ENCODE data around the gene AMOTL2.

The AMOTL2 gene

DNA sequence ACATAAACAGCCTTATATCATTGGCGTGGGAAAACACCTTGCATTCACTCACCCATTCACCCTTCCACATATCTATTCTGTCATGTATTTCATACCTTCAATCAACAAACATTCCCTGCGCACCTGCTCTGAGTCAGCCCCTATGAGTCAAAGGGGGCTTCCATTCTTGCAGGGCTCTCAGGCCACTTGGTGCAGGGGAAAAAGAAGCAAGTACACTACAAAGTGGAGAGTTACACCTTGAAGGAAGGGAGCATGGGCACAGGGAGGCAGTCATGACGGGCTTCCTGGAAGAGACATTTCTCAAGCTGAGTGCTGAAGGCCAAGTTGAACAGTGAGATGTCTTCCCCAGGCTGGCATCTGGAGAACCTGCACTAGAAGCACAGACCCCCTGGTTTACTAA, 4.6 kb upstream of the AMOTL2 start:
- DNase-seq (ENCODE audit: low read depth in 2 of 2), result no peak

DNA sequence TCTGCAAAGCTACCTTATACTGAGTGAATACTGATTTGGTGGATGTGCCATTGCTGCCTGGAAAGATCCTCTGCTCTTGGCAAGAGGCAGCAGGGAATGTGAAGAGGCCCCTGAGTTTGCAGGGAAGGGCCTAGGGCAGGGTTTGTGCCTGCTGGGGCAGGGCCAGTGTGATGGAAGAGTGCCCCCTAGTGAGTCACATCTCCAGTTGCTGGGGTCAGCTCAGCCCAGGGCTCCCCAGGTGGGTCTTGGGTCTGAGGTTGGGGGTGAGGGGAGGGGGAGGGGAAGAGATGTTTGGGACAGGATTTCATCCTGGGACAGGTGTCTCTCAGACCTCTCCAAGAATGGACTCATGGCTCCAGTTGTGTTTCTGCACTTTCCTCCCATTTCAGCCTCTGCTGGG, 4.1 kb upstream of the AMOTL2 start:
- no peak for DNase-seq (ENCODE audit: low read depth in 2 of 2)

DNA sequence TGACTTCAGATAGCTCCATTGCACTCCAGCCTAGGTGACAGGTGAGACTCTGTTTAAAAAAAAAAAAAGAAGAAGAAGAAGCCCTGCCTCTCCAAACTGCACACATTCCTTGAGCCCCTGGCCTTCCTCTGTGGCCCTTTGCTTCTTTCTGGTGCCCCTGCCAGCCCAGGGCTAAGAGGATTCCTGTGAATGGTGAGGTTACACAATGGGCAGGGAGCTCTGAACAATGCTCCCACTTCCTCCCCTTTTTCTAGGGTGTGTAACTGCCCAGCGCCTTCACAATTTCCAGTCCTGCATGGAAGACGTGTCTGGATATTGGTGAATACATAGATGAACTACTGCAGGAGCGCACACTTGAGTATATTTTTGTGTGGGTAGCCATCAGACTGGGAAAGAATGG, 3.6 kb upstream of the AMOTL2 start:
- no peak for DNase-seq (ENCODE audit: low read depth in 2 of 2)

DNA sequence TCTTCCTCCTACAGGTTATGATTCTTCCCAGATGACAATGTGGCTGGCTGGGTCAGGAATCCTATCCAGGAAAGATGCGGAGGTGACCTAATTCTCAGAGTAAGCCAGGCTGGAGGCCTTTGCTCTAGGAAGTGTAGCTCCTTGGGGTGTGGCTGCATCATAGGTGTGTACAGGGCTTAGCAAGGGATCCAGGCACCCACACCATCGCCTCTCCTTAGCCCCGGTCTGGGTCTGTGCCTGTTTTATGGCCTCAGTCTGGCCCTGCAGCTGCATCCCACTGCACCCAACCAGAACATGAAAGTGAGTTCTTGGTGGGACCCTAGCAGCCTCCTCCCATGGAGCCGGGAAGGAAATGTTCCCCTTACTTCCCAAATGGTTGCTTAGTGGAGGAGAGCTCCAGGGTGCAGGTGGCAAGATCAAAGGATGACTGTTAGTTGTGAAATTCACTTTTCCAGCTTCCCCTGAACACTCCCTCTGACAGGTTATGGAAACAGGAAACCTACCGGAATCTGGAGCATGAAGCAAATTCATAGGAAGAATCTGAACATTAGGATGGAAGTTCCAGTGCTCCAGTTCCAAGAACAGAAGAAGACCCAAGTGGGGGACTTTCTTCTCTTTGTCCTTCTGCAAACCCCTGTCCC, 2.7 kb upstream of the AMOTL2 start:
- DNase-seq (ENCODE audit: low read depth in 2 of 2), result no peak

DNA sequence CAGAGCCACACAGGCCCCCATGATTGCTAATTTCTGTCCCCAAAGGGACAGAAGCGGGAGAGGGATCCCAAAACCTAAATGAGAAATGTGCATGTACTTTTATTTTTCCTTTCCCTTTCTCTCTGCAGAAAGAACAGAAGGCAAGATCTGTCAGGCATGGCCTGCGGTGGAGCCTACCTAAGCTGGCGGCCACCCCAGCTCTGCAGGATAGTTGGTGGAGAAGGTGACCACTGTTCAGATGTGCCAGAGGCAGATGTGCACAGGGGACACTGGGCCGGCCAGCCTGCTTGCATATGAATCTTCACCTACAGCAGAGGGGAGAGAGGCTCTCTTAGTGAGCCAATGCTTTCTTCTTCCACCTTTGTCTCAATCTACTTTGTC, 2.1 kb upstream of the AMOTL2 start:
- no peak for DNase-seq (ENCODE audit: low read depth in 2 of 2)

DNA sequence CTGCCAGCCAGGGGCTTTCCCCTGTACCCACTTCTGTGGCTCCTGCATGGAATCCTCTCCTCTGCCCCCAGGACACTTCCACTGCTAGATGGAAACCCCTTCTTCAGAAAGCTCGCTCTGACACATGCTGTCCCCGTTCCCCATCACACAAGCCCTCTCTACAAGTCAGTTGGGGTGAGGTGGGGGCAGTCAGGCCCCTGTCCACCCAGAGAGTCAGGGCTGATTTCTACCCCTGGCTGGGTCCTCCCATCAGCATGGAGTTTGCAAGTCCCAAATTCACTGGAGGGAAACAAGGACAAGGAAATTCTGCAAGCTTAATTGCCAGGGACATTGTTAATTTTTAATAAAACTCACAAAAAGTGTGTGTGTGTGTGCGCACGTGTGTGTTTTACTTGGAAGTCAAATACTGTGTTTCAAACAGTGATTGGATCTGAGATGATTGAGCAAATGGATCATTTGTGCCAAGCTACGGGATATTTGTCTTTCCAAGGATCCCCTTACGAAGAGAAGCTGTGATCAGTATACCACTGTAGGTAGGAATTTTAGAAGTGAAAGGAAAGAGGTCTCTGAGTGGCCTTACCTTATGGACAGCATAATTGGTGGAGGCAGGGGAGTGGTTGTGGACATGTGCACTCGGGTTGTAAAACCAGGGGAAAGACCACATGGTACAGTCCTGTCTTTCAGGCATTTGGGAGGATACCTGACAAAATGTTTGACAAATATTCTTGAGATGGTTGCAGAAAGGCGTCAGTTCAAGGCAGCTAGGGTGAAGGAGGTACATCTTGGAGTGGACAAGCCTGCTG, 1.5 kb upstream of the AMOTL2 start:
- no peak for DNase-seq (ENCODE audit: low read depth in 2 of 2)

DNA sequence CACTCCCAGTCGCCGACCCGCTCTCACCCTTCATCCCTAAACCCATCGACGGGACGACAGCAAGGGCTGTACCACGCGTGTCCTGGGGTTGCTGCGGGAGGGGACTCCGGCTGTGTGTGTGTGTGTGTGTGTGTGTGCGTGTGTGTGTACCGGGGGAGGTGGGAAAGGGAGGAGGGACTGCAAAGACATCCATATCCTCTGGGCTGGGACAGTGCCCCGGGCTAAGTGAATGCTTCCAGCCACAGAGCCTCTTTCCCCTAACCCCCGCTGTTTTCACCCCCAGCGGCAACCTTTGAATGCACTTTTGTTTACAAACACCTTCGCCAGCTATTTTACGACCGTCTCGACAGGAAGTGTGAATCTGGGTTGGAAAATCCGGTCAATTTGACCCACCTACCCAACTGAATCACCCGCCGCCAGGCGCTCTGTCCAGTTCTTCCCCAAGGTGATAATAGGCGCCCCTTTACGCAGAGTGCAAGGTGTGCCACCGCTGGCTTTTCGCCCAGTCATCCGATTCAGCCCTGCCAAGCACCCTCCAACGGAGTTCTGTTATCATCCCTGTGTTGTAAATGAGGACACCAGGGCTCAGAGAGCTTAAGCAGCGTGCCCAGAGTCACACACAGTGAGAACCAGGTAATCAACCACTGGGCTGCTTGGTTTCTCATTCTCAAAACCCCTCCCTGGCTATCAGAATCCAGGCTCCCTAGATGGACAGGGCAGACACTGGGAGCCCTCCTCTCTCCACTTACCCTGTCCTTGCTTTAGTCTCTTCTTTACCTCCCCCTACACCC, 739 bp upstream of the AMOTL2 start:
- DNase-seq (ENCODE audit: low read depth in 2 of 2), result no peak

DNA sequence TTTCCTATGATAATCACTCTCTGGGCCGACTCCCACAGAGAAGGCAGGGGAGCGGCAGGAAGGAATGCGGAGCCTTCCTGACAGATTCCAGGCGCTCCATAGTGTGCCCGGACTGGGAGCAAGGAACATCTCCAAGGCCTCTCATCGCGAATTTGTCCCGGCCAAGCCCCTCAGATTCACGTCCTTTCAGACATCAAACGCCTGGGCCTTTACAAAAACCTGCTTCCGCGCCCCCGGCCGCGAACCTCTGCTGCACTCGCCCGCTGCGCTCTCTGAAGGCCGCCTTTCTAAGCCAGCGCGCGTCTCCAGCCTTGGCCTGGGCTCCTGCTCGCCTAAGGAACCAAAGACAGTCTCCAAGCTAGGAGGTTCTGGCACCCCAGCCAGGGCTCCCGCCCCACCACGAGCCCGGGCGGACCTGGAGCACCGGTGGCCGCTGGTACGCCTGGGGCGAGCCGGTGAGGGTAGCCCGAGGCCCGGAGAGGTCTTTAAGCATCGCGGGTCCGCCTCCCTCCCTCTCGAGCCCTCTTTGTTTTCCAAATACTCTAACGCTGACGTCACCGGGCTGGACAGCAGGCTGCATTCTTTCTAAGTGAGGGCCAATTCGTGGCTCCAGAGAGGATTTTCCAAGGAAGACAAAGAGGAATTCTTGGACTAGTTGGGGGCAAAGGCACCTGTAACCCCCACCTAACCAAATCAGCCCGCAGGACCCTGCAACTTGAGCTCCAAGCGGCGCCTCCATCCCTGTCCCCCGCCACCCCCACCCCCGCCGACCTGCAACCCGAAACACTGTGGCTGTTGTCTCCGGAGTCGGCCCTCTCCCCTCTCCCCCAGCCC, 759 bp downstream of the AMOTL2 start:
- DNase-seq (ENCODE audit: low read depth in 2 of 2), result no peak

DNA sequence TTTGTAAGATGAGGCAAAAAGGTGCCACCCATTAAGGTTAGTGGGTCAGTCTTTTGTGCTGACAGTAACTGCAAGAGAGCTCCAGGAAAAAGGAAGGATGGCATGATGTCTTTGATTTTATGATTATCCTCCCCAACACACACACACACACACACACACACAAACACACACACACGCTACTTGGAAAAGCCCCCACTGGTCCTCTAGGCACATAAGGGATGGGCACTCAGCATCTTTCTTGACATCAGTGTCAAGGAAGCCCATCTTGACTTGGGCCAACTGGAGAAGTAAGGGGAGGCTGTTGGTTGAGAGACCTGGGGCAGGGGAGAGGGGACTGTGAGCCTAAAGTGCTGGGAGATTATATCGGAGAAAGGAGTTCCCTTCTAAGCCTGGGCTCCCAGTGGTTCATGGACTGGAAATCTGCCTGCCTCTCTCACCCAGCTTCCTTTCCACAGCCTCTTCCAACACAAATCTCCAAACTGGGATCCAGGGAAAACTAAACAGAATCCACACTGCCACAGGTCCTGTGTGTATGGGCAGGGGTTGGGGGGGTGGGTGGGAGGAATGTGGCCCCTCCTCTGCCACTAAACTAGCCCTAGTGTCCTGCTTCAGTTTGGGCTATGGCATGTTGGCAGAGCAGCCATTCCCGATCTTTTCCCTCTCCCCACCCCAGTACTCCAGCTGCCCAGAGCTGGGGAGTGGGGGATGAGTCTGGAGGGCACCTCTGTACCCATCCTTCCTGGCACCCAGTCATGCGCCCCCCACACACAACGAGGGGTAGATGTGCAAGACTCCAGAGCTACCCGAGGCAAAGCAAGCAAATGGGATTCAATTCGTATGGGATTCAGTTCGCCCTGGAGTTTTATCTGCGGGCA, 1.6 kb downstream of the AMOTL2 start:
- DNase-seq (ENCODE audit: low read depth in 2 of 2), result no peak

DNA sequence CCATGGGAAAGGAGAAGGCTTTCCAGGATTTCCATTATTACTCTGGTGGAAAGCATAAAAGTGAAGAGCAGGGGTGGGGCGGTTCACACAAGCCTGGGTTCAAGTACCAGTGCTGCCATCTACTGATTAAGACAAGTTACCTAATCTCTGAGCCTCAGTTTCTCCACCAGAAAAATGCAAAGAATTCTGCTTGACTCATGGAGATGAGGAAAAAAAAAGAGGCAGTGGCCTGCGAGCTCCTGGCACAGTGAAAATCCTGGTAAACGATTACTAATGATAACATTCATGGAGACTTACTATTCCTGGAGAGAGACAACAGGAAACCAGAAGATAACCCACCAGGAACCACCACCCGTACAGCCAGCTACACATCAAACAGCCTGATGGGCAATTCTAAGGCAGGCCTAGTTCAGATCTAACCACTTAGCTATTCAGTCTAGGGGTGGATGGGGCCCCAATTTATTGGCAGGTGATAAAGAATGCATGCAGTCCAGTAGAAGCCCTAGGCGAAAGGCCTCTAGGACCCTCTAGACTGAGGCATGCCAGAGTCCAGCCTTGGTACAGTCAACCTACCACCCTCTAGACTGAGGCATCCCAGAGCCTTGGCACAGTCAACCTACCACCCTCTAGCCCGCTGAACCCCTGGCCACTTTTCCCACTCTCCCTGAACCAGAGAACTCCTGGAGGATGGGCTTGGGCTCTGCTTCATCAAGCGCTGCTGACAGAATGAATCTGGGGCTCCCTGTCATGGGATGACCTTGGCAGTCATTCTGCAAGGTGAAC, 2.5 kb downstream of the AMOTL2 start:
- DNase-seq (ENCODE audit: low read depth in 2 of 2), result no peak

DNA sequence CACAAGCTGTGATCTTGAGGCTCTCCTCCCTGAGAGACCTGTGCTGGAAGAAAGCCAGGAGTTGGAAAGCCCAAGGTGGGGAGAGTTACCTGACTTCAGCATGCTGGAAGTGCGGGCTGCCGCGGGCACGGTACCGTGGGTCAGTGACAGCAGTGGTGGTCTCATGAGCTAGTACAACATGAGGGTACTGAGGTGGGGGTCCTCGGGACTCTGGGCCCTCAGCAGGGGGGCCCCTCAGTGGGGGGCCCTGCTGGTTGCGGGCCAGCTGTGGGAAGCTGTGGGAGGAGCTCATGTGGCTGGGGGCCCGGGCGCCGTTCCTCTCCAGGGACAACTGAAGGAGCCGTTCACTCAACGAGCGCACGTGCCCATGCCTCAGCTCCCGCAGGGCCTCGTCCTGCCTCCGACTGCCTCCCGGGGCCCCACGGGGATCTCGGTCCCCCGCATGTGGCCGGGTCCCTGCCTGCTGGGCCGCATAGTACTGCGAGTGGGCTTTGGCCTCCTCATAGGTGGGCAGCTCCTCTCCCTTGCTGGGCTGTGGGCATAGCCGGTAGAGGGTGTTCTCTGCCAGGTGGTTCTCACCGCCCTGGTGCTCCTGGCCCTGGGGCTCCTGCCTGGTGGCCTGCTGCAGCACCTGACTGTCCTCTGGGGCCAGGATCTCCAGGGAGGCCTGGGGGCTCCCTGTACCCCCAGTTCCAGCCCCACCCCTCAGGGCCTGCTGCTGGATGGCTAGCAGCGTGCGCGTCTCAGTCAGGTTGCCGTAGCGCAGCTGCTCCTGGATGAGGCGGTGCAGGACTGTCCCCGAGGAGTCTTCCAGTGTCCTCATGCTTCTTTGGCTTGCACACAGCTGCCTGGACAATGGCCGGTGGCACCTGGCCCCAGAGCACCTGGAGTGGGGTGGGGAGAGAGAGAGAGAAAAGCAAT, 3.4 kb downstream of the AMOTL2 start:
- DNase-seq (ENCODE audit: low read depth in 2 of 2), result no peak

DNA sequence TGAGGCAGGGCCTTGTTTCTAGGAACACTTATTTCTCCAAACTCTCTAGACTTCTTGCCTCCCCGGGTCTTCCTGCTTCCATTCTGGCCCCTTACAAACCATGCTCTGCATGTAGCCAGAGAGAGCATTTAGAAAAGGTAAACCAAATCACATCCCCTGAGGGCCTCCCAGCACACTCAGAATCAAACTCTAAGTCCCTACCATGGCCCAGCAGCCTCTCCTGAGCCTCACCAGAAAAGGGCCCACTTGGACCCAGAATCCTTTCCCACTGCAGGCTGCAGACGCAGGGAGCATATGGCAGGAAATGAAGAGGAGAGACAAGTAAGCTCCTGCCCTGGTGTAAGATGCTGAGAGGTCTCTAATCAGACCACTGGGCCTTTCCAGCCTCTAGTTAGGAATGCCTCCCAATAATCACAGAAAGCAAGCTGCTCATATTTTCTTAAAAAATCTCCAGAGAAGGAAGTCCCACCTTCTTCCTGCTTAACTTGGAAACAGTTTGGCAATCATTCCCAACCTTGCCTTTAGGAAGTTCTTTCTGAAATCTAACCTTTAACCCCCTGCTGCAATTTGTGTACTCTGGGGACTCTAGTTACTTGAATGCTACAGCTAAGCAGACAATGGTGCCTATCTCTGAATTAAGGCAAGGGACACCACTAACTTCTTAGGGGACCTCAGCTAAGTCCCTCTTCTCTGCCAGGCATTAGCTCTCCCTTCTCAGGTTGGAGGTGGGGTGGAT, 4.2 kb downstream of the AMOTL2 start:
- DNase-seq (ENCODE audit: low read depth in 2 of 2), result no peak

DNA sequence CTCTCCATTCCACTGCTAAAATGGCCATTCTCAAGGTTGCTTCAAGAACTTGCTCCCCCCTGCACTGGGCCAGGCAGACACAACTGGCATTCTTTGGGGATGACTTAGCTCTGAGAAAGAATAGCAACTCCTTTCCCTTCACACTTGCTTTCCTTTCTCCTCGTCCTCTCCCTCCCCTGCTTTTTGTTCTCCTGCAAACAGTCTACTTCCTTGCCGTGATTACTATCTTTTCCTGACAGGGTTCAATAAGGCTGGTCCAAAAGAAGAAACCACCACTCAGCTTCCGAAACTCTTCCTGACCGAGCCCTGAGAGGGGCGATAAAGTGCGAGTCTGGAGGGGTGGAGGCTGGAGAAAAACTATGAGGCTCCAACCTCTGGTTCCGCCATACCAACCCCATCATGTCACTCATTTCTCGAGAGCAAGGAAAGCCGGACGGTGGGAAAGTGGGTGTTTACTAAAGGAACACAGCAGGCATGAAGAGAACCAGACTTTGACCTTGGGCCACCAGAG, 5.0 kb downstream of the AMOTL2 start:
- no peak for DNase-seq (ENCODE audit: low read depth in 2 of 2)

DNA sequence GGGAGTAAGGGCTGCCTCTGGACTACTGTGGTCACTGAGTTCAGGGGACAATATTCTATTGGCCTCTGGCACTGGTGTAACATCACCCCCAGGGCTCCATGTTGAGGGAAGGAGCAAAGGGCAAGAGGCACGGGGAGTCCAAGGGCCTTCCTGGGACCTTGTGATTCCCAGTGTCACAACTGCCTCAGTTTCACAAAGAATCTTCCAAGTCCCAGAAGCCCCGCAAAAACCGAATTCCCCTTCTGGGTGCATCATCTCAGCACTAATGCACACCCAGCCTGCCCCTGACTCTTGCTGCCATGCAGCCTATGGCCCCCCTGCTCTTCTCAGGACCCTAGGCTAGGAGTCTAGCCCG, 5.5 kb downstream of the AMOTL2 start:
- DNase-seq (ENCODE audit: low read depth in 2 of 2), result no peak

DNA sequence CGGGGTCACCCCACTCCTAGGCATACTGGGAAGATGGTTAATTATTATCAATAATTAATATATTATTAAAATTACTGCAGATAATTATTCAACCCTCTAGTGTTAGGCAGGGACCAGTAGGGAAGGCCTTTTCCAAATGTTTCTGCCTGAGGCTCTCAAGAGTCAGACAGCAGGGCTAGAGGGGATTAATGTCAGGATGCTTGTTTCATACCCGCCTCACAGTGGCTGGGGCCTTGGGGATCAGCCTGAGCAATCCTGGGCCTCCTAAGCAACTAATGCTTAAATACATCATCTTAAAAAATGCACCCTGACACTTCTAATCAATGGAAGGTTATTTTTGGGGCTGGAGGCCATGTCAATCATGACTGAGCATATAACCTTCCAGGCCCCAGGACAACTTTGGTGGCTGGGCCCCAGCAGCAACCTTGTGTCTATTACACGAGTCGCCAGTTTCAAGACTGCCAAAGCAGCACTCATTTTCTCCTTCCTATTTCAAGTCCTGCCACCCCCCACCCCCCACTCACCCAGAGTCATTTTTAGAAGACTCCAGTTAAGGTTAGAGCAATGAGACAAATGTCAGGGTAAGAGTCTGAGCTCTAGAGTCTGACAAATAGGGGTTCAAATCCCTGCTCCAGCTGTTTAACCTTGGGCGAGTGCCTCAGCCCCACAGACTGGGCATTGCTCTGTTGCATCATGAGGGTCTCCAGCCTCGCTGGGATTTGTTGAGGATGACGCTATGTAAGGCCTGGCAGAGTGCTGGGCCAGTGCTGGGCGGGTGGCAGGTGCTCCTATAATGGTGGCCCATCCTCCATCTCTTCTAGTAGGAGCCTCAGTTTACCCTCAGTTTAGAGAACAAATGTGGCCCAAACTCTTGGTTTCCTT, 6.1 kb downstream of the AMOTL2 start:
- no peak for DNase-seq (ENCODE audit: low read depth in 2 of 2)

DNA sequence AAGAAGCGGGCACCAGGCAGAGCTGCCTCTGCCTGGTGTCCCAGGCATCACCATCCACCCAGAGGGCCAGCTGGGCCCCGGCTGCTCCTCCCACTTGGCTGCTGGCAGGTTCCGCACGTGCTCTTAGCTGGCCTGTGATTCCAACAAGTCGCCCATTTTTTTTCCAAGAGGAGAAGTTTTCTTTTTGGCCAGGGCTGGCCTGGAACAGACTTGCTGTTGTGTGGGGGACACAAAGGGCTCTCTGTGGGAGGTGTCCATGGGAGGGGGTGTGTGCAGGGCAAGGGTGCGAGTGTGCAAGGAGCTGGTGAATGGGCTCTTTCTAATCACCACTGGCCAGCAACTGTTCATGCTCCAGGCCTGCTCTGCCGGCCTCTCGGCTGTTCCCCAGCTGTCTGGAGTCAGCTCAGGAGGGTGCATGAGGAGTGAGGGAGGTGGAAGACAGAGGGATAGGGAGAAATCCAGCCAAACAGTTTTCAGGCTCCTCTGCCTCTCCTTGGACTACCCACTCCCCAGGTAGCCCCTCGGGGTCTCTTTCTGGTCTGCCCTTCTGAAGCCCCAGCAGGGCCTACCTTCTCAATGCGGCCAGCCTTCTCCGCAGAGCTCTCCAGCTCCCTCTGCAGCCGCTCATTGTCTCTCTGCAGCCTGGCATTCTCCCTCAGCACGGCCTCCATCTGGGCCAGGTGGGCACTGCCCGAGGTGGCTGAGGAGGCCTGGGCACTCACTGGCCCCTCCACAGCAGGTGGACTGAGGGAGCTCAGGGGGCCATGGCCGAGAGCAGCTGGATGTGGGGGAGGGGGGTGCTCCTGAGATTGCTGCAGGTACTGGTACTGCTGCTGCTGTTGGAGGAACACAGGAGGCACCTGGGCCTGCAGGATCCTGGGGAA, 7.1 kb downstream of the AMOTL2 start:
- DNase-seq (ENCODE audit: low read depth in 2 of 2), result no peak
